Adrenal gland (tissue), 12 donors: ENCODE data around the gene ZNF581. TPM values are rescaled to one million over a fixed set of nuclear protein-coding genes. Genes with fewer than 3 reads are reported as not detected.

Source experiments
- DNase-seq, 7 donors: peaks; one replicate each; pipeline ENCODE4 v3.0.0-alpha.2; 2019 to 2020
- H3K27ac ChIP-seq, 5 donors: fragments of 200-600 bp; sonication (generic) in 4 of 5; 1 replicate in 3 of 5; 2 replicates in 2 of 5; pipeline versions ENCODE4 v1.5.1 to v1.8.0; 2016 to 2020; ENCODE audit warnings: mild to moderate bottlenecking in 1 of 5
- H3K27me3 ChIP-seq: fragments of 200-600 bp; 2 replicates; pipeline ENCODE4 v1.8.0; 2021
- H3K36me3 ChIP-seq, 2 donors: fragments of 200-600 bp; replicated peaks in 1 of 2; 1 replicate in 1 of 2; 2 replicates in 1 of 2; pipeline versions ENCODE4 v1.5.1 to v1.8.0; 2018 to 2022
- H3K4me1 ChIP-seq, 2 donors: fragments of 200-600 bp; replicated peaks in 1 of 2; 1 replicate in 1 of 2; 2 replicates in 1 of 2; pipeline versions ENCODE4 v1.5.1 to v1.8.0; 2018 to 2021
- H3K4me3 ChIP-seq, 4 donors: fragments of 200-600 bp; sonication (generic) in 3 of 4; one replicate each; pipeline ENCODE4 v1.5.1; 2016 to 2018
- H3K9me3 ChIP-seq, 3 donors: fragments of 200-600 bp; sonication (generic) in 1 of 3; replicated peaks in 1 of 3; 1 replicate in 2 of 3; 2 replicates in 1 of 3; pipeline versions ENCODE4 v1.5.1 to v1.8.0; 2016 to 2021
- POLR2A ChIP-seq, 2 donors: fragments of 450-650 bp; IDR thresholded peaks; one replicate each; pipeline ENCODE4 v1.6.1; 2017; ENCODE audit warnings: antibody characterized with exemption in 2 of 2, mild to moderate bottlenecking in 2 of 2, moderate library complexity in 1 of 2
- WGBS, 4 donors: extraction: QIAGEN DNeasy Blood & Tissue Kit in 2 of 4; methylation state at CpG; one replicate each; pipeline versions ENCODE4 v1.1.5 to v1.1.7; 2013 to 2017; 5-methylcytosine and 5-hydroxymethylcytosine counted together
- intact Hi-C, 2 donors: fragments of 100-400 bp; cut with DNase I; formaldehyde crosslinking; loops; one replicate each; pipeline versions ENCODE4 v1.14.1 to v1.15.0; 2022 to 2023
- polyA plus RNA-seq, 3 donors: library from polyadenylated mRNA; stranded (reverse); fragments of 200-250 nt in 2 of 3; fragments of 350-450 nt in 1 of 3; fragmentation: Illumina TruSeq in 1 of 3; extraction: RNeasy Lipid Tissue Mini Kit (QIAGEN cat#74804) in 1 of 3; gene quantifications; one replicate each; pipeline ENCODE4 v1.2.3, GENCODE V29; 2013 to 2014
- total RNA-seq, 9 donors: library from RNA; depleted of rRNA in 4 of 9; stranded (reverse); fragments of >200 nt in 4 of 9; fragments of 120-200 nt in 1 of 9; fragmentation: NEBNext Ultra II Directional in 1 of 9; extraction: Animal tissue kit (Norgen Biotek cat#: 25700) in 1 of 9; gene quantifications; one replicate each; pipeline versions ENCODE4 v1.1.0 to v1.2.4, GENCODE V29; 2013 to 2023
- TF ChIP-seq, protein P1 (sequence below), 6 experiments: fragments of 450-650 bp in 4 of 6; fragments of 200-600 bp in 2 of 6; sonication (generic) in 1 of 6; IDR thresholded peaks; 1 replicate in 5 of 6; 2 replicates in 1 of 6; pipeline versions ENCODE4 v1.5.1 to v1.8.0; 2016 to 2021; ENCODE audit warnings: antibody characterized with exemption in 6 of 6, mild to moderate bottlenecking in 2 of 6, moderate library complexity in 1 of 6
- donor health status: healthy with polysubstance abuse.
- donor health status: Bipolar disorder and iron deficiency.
- donor health status: DM: yes; HTN: yes; CAD: no.
- donor health status: DM: no; HTN: no; CAD: no.
- donor health status: DM: no; HTN: no; CAD: no.
- donor health status: DM: yes; HTN: yes; CAD: no.

The ZNF581 gene
- total and polyA plus RNA-seq, 12 donors: 8.7 to 55.7 (median 22.7) TPM

DNA sequence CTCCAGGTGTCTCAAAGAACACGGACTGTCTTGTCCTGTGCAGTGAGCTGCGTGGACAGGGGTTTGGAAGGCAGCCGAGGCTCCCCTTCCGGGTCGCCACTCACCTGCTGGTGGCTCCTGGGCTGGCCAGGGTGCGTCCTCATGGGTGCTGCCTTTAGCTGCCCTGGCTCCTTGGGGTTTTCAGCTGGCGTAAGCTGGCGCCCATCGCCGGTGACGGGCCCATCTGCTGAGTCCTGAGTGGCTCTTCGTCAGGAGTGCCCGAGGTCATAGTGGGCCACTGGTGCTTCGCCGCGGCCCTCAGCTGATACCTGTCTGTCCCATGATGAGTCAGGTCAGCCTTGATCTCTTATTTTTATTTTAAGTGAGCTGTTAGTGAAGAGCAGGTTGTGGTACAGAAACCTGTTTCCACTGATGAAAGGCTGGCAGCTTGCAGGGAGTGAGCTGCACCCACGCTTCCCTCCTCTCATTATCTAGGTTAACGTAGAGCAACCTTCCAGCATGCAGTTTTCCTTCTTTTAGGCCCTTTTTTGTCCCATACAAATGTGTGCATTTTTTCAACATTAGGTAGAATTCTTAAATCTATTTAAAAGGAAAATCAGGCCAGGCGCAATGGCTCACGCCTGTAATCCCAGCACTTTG lies 50.0 kb downstream of the ZNF581 start:
- no peaks in the 10 kb centered on the region for H3K4me1 ChIP-seq
- intact Hi-C loops: no loop called here
- DNase-seq: peak in 1 of 7 donors; percentile 13
- no peaks in the 10 kb centered on the region for H3K9me3 ChIP-seq
- 93 to 96% (median 94%) methylated on average over 9 to 20 of the region's 20 CpGs for WGBS, 4 donors
- H3K36me3 ChIP-seq: peaks cover 0 to 87% of the 10 kb centered on the region in 2 donors
- no peak overlapping the region for H3K27ac ChIP-seq
- no peaks in the 10 kb centered on the region for H3K27me3 ChIP-seq
- no peak for TF ChIP-seq POLR2A (IDR thresholded peaks at IDR 0.05)
- TF ChIP-seq, protein P1, sequence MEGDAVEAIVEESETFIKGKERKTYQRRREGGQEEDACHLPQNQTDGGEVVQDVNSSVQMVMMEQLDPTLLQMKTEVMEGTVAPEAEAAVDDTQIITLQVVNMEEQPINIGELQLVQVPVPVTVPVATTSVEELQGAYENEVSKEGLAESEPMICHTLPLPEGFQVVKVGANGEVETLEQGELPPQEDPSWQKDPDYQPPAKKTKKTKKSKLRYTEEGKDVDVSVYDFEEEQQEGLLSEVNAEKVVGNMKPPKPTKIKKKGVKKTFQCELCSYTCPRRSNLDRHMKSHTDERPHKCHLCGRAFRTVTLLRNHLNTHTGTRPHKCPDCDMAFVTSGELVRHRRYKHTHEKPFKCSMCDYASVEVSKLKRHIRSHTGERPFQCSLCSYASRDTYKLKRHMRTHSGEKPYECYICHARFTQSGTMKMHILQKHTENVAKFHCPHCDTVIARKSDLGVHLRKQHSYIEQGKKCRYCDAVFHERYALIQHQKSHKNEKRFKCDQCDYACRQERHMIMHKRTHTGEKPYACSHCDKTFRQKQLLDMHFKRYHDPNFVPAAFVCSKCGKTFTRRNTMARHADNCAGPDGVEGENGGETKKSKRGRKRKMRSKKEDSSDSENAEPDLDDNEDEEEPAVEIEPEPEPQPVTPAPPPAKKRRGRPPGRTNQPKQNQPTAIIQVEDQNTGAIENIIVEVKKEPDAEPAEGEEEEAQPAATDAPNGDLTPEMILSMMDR (IDR thresholded peaks at IDR 0.05): no peak
- H3K4me3 ChIP-seq: no peak overlapping the region

DNA sequence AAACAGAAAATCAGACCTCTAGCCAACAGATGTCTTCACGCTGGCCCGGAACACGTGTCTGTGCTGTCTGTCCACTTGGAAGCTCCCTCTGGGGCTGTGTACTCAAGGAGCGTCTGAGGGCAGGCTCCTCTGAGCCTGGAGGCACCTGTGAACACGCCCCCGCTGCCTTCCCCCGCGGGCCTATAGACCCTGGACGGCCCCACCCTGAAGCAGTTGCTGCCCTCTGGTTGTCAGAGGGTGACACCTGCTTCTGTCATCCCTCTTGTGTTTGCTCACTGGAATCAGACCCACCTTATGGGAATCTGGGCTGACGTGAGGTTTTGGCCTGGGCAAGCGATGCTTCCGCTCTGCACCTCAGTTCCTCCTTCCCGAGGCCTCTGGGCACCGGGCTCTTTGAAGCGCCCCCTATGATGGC lies 50.8 kb downstream of the ZNF581 start:
- no peaks in the 10 kb centered on the region for H3K27me3 ChIP-seq
- intact Hi-C loops: no loop called here
- H3K36me3 ChIP-seq: peaks cover 0 to 88% of the 10 kb centered on the region in 2 donors
- DNase-seq: no peak
- H3K9me3 ChIP-seq: no peaks in the 10 kb centered on the region
- TF ChIP-seq POLR2A (IDR thresholded peaks at IDR 0.05): no peak
- TF ChIP-seq, protein P1 (IDR thresholded peaks at IDR 0.05): no peak
- H3K27ac ChIP-seq: no peak overlapping the region
- 82 to 93% (median 88%) methylated on average over 13 to 15 of the region's 15 CpGs for WGBS, 4 donors
- H3K4me1 ChIP-seq: no peaks in the 10 kb centered on the region
- no peak overlapping the region for H3K4me3 ChIP-seq

DNA sequence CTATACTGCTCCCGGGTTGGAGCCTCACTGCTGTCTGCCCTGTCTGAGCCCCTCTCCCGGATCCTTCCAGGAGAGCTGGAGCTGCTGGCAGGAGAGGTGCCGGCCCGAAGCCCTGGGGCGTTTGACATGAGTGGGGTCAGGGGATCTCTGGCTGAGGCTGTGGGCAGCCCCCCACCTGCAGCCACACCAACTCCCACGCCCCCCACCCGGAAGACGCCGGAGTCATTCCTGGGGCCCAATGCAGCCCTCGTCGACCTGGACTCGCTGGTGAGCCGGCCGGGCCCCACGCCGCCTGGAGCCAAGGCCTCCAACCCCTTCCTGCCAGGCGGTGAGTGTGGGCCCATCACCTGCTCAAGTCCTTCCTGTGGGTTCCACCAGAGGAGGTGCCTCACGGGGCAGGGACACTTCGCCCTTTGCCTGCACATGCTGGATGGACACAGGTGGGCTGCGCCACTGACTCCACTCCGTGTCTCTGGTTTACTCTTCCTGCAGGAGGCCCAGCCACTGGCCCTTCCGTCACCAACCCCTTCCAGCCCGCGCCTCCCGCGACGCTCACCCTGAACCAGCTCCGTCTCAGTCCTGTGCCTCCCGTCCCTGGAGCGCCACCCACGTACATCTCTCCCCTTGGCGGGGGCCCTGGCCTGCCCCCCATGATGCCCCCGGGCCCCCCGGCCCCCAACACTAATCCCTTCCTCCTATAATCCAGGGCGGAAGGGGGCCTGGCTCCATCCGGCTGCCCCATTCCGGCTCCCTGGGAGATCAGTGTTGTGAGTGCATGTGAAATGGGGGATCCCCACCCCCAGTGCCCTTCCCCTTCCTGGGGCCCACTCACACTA lies 51.4 kb downstream of the ZNF581 start:
- peak in 1 of 7 donors; percentile 19 for DNase-seq
- peaks cover 0 to 82% of the 10 kb centered on the region in 2 donors for H3K36me3 ChIP-seq
- 90 to 94% (median 93%) methylated on average over 22 to 37 of the region's 37 CpGs for WGBS, 4 donors

More for the DNA sequence above, 51.4 kb downstream of the ZNF581 start:
- H3K27ac ChIP-seq: no peak overlapping the region
- intact Hi-C loops: no loop called here
- no peaks in the 10 kb centered on the region for H3K9me3 ChIP-seq
- no peak for TF ChIP-seq POLR2A (IDR thresholded peaks at IDR 0.05)
- TF ChIP-seq, protein P1 (IDR thresholded peaks at IDR 0.05): no peak
- no peaks in the 10 kb centered on the region for H3K27me3 ChIP-seq
- no peaks in the 10 kb centered on the region for H3K4me1 ChIP-seq
- no peak overlapping the region for H3K4me3 ChIP-seq

Other genes starting within 250 kb of the ZNF581 start
- gene UBE2S, start 235.9 kb upstream of the ZNF581 start, total RNA-seq: 10 to 100 TPM; 13.0 to 57.1 (median 20.3) TPM
- gene UBE2S, start 235.9 kb upstream of the ZNF581 start, polyA plus RNA-seq: 10 to 100 TPM in 2 of 3 donors, 1 to 10 TPM in 1; 8.8 to 18.0 (median 11.9) TPM
- under 1 TPM in 5 of 9 donors, not detected in 4; 0.08 to 0.49 (median 0.20) TPM for gene SHISA7, start 200.3 kb upstream of the ZNF581 start, total RNA-seq
- 1 to 10 TPM in 2 of 3 donors, under 1 TPM in 1; 0.47 to 1.3 (median 1.1) TPM for gene SHISA7, start 200.3 kb upstream of the ZNF581 start, polyA plus RNA-seq
- gene ISOC2, start 182.0 kb upstream of the ZNF581 start, total RNA-seq: 100 to 1,000 TPM in 1 of 9 donors, 10 to 100 TPM in 8; 58.2 to 181 (median 78.3) TPM
- 100 to 1,000 TPM in 1 of 3 donors, 10 to 100 TPM in 2; 18.1 to 119 (median 75.0) TPM for gene ISOC2, start 182.0 kb upstream of the ZNF581 start, polyA plus RNA-seq
- gene C19orf85, start 178.9 kb upstream of the ZNF581 start, total RNA-seq: not detected
- not detected for gene C19orf85, start 178.9 kb upstream of the ZNF581 start, polyA plus RNA-seq
- 10 to 100 TPM in 3 of 9 donors, 1 to 10 TPM in 5, under 1 TPM in 1; 0.83 to 27.9 (median 8.7) TPM for gene ZNF628, start 167.0 kb upstream of the ZNF581 start, total RNA-seq
- 10 to 100 TPM in 1 of 3 donors, 1 to 10 TPM in 1, under 1 TPM in 1; 0.04 to 17.5 (median 3.7) TPM for gene ZNF628, start 167.0 kb upstream of the ZNF581 start, polyA plus RNA-seq
- 10 to 100 TPM in 6 of 9 donors, 1 to 10 TPM in 3; 4.9 to 46.7 (median 18.3) TPM for gene NAT14, start 158.5 kb upstream of the ZNF581 start, total RNA-seq
- gene NAT14, start 158.5 kb upstream of the ZNF581 start, polyA plus RNA-seq: 100 to 1,000 TPM in 1 of 3 donors, 10 to 100 TPM in 1, 1 to 10 TPM in 1; 6.2 to 108 (median 53.8) TPM
- 1 to 10 TPM in 8 of 9 donors, under 1 TPM in 1; 0.33 to 6.8 (median 4.4) TPM for gene SSC5D, start 155.2 kb upstream of the ZNF581 start, total RNA-seq
- 1 to 10 TPM; 1.3 to 10.0 (median 1.5) TPM for gene SSC5D, start 155.2 kb upstream of the ZNF581 start, polyA plus RNA-seq
- gene SBK2, start 106.5 kb upstream of the ZNF581 start, total RNA-seq: not detected
- not detected for gene SBK2, start 106.5 kb upstream of the ZNF581 start, polyA plus RNA-seq
- under 1 TPM in 2 of 9 donors, not detected in 7; 0.18 to 0.68 TPM for gene SBK3, start 98.1 kb upstream of the ZNF581 start, total RNA-seq
- gene SBK3, start 98.1 kb upstream of the ZNF581 start, polyA plus RNA-seq: under 1 TPM in 1 of 3 donors, not detected in 2; 0.10 TPM
- 10 to 100 TPM in 2 of 9 donors, 1 to 10 TPM in 7; 2.1 to 15.8 (median 7.9) TPM for gene ZNF579, start 62.8 kb upstream of the ZNF581 start, total RNA-seq
- gene ZNF579, start 62.8 kb upstream of the ZNF581 start, polyA plus RNA-seq: 10 to 100 TPM in 2 of 3 donors, 1 to 10 TPM in 1; 2.8 to 27.1 (median 12.2) TPM
- 10 to 100 TPM in 4 of 9 donors, 1 to 10 TPM in 5; 4.4 to 19.7 (median 9.2) TPM for gene FIZ1, start 44.1 kb upstream of the ZNF581 start, total RNA-seq
- 10 to 100 TPM in 2 of 3 donors, 1 to 10 TPM in 1; 6.3 to 19.6 (median 15.2) TPM for gene FIZ1, start 44.1 kb upstream of the ZNF581 start, polyA plus RNA-seq
- 10 to 100 TPM in 8 of 9 donors, 1 to 10 TPM in 1; 7.7 to 83.7 (median 24.6) TPM for gene ZNF524, start 43.4 kb upstream of the ZNF581 start, total RNA-seq
- 10 to 100 TPM in 2 of 3 donors, under 1 TPM in 1; 0.93 to 57.6 (median 57.1) TPM for gene ZNF524, start 43.4 kb upstream of the ZNF581 start, polyA plus RNA-seq
- gene ZNF865, start 38.0 kb upstream of the ZNF581 start, total RNA-seq: 10 to 100 TPM in 5 of 9 donors, 1 to 10 TPM in 3, under 1 TPM in 1; 0.72 to 19.6 (median 10.3) TPM
- 10 to 100 TPM in 2 of 3 donors, 1 to 10 TPM in 1; 2.0 to 24.7 (median 11.7) TPM for gene ZNF865, start 38.0 kb upstream of the ZNF581 start, polyA plus RNA-seq
- 10 to 100 TPM in 3 of 9 donors, 1 to 10 TPM in 6; 5.4 to 16.3 (median 9.7) TPM for gene ZNF784, start 19.1 kb upstream of the ZNF581 start, total RNA-seq
- 10 to 100 TPM in 1 of 3 donors, 1 to 10 TPM in 2; 3.5 to 13.6 (median 8.3) TPM for gene ZNF784, start 19.1 kb upstream of the ZNF581 start, polyA plus RNA-seq
- 10 to 100 TPM in 8 of 9 donors, 1 to 10 TPM in 1; 8.0 to 68.7 (median 42.0) TPM for gene ZNF580, start 2.6 kb upstream of the ZNF581 start, total RNA-seq
- 100 to 1,000 TPM in 1 of 3 donors, 10 to 100 TPM in 2; 16.6 to 101 (median 97.5) TPM for gene ZNF580, start 2.6 kb upstream of the ZNF581 start, polyA plus RNA-seq
- gene CCDC106, start 4.6 kb downstream of the ZNF581 start, total RNA-seq: 10 to 100 TPM; 21.7 to 42.8 (median 27.3) TPM
- gene CCDC106, start 4.6 kb downstream of the ZNF581 start, polyA plus RNA-seq: 10 to 100 TPM; 14.8 to 63.8 (median 42.8) TPM
- gene U2AF2, start 11.4 kb downstream of the ZNF581 start, total RNA-seq: 100 to 1,000 TPM in 6 of 9 donors, 10 to 100 TPM in 3; 76.0 to 178 (median 119) TPM
- 100 to 1,000 TPM in 1 of 3 donors, 10 to 100 TPM in 2; 58.9 to 243 (median 85.3) TPM for gene U2AF2, start 11.4 kb downstream of the ZNF581 start, polyA plus RNA-seq
- 100 to 1,000 TPM in 8 of 9 donors, 10 to 100 TPM in 1; 20.1 to 235 (median 162) TPM for gene EPN1, start 31.6 kb downstream of the ZNF581 start, total RNA-seq
- gene EPN1, start 31.6 kb downstream of the ZNF581 start, polyA plus RNA-seq: 100 to 1,000 TPM in 1 of 3 donors, 10 to 100 TPM in 2; 27.8 to 151 (median 77.1) TPM
- gene NLRP9, start 94.8 kb downstream of the ZNF581 start, total RNA-seq: not detected
- not detected for gene NLRP9, start 94.8 kb downstream of the ZNF581 start, polyA plus RNA-seq
- under 1 TPM in 1 of 9 donors, not detected in 8; 0.28 TPM for gene RFPL4A, start 115.4 kb downstream of the ZNF581 start, total RNA-seq
- not detected for gene RFPL4A, start 115.4 kb downstream of the ZNF581 start, polyA plus RNA-seq
- not detected for gene RFPL4AL1, start 125.5 kb downstream of the ZNF581 start, total RNA-seq
- gene RFPL4AL1, start 125.5 kb downstream of the ZNF581 start, polyA plus RNA-seq: not detected
- under 1 TPM in 2 of 9 donors, not detected in 7; 0.06 to 0.11 TPM for gene NLRP11, start 188.3 kb downstream of the ZNF581 start, total RNA-seq
- gene NLRP11, start 188.3 kb downstream of the ZNF581 start, polyA plus RNA-seq: not detected
- gene NLRP4, start 192.9 kb downstream of the ZNF581 start, total RNA-seq: not detected
- not detected for gene NLRP4, start 192.9 kb downstream of the ZNF581 start, polyA plus RNA-seq